GM06990 (cell line): ENCODE results near the gene DTNB.
"Not testable (repeated sequence)": the region's sequence is repeated elsewhere in the genome, so short reads cannot be mapped to it uniquely, and the experiment has no call there.

Experiments used
- DNase-seq: peaks from one replicate; pipeline ENCODE4 v3.0.0-alpha.2; 2011; ENCODE audit not compliant: insufficient read length; ENCODE audit errors: extremely low read depth
- H3K27me3 ChIP-seq: replicated peaks from 2 replicates; pipeline ENCODE4 v1.6.0; 2011; ENCODE audit warnings: low read length; ENCODE audit not compliant: control insufficient read depth, insufficient read depth
- H3K36me3 ChIP-seq: 2 replicates; pipeline ENCODE4 v1.5.1; 2011; ENCODE audit warnings: low read length; ENCODE audit not compliant: control insufficient read depth, insufficient read depth
- H3K4me3 ChIP-seq: replicated peaks from 2 replicates; pipeline ENCODE4 v1.5.1; 2011; ENCODE audit warnings: low read depth, mild to moderate bottlenecking, control low read depth, low read length
- CTCF ChIP-seq: IDR thresholded peaks from 2 replicates; pipeline ENCODE4 v1.5.1; 2011; ENCODE audit warnings: low read length, control low read depth, mild to moderate bottlenecking, inconsistent platforms; ENCODE audit not compliant: insufficient read depth, poor library complexity, severe bottlenecking

DTNB gene

GRCh38 chr2:25411281-25411680, 262.1 kb downstream of the DTNB start:
- no peaks in the 10 kb centered on the region for H3K36me3 ChIP-seq
- H3K27me3 ChIP-seq, result no peaks in the 10 kb centered on the region
- no peak for TF ChIP-seq CTCF
- DNase-seq, result no peak
- no peak overlapping the region for H3K4me3 ChIP-seq

GRCh38 chr2:25410370-25410769, 263.0 kb downstream of the DTNB start:
- DNase-seq, result no peak
- no peaks in the 10 kb centered on the region for H3K27me3 ChIP-seq
- H3K4me3 ChIP-seq, result no peak overlapping the region
- H3K36me3 ChIP-seq, result no peaks in the 10 kb centered on the region
- no peak for TF ChIP-seq CTCF

GRCh38 chr2:25409468-25409867, 263.9 kb downstream of the DTNB start:
- Histone ChIP-seq H3K4me3 (no peak overlapping the region), H3K36me3 (no peaks in the 10 kb centered on the region), H3K27me3 (no peaks in the 10 kb centered on the region)
- no peak for DNase-seq
- no peak for TF ChIP-seq CTCF

GRCh38 chr2:25409044-25409443, 264.3 kb downstream of the DTNB start:
- no peak for DNase-seq
- no peak overlapping the region for H3K4me3 ChIP-seq
- H3K36me3 ChIP-seq, result no peaks in the 10 kb centered on the region
- no peaks in the 10 kb centered on the region for H3K27me3 ChIP-seq
- TF ChIP-seq CTCF, result no peak

GRCh38 chr2:25405611-25406295, 267.6 kb downstream of the DTNB start:
- Histone ChIP-seq H3K4me3 (no peak overlapping the region), H3K27me3 (no peaks in the 10 kb centered on the region), H3K36me3 (no peaks in the 10 kb centered on the region)
- TF ChIP-seq CTCF, result no peak
- no peak for DNase-seq

- H3K36me3 ChIP-seq, H3K4me3 ChIP-seq, H3K27me3 ChIP-seq: not testable (repeated sequence)
- DNase-seq, result peak; percentile 73
Measured at GRCh38 chr2:25403120-25403760, 270.1 kb downstream of the DTNB start.
